Measurements from ENCODE around the gene DEDD2. TPM values are rescaled to one million over a fixed set of nuclear protein-coding genes. Genes with fewer than 3 reads are reported as not detected.
A peak's percentile ranks its signal among the peaks of the same experiment; 100 is the strongest.

The DEDD2 gene
- total and polyA plus RNA-seq, 2 donors (not counting 3 experiments of a cell fraction or from before 2014, with no cell fraction given), result 19.5 to 34.8 TPM

DNA sequence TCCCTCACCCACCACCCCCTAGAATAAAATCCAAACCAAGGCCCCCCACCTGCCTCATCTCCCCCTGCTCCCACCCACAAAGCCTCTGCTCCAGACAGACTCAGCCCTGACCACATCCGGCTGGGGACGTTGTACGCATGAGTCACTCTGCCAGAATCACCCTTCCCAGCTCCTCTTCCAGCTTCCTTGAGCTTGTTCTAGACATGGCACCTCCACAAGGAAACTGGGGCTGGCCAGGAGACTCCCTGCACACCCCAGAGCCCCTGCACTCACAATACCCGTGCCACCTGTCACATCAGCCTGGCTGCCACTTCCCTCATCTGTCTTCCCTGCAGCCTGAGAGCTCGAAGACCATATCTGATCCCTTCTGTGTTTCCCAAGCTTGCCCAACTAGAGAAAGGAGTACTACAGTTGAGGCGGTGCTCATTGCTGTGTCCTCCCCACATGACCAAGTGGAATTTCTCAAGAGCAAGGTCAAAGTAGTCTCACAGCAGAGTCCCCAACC is 9.7 kb downstream of the DEDD2 start:
- dilution Hi-C loops (cut with MboI; ENCODE audit: extremely low pct_ligation_motif_present, low sequenced_read_pairs), result no loop called here
- H4K20me1 ChIP-seq (replicated peaks; ENCODE audit: control insufficient read depth, extremely low read depth, insufficient read depth, low read length), result no peaks in the 10 kb centered on the region
- H3K4me3 ChIP-seq (replicated peaks in 1 of 3; ENCODE audit: insufficient read depth in 1 of 3, low read depth in 1 of 3, low read length in 3 of 3), result no peak overlapping the region
- DNase-seq (ENCODE audit: low read depth, low spot score) (peak; percentile 30), FAIRE-seq (peak; percentile 93)
- H3K27ac ChIP-seq (ENCODE audit: insufficient read depth, low read depth, low read length), result peak overlapping the region; percentile 52
- H3K4me1 ChIP-seq (ENCODE audit: control insufficient read depth, extremely low read depth, insufficient read depth, low read length), result peaks cover 17% of the 10 kb centered on the region
- no TSS peak for BruUV-seq (replicated peaks)
- POLR2A ChIA-PET, result interaction anchor here (0.7 kb wide), 1 partner anchor 89 kb away, joined by 5 read pairs; no protein-coding TSS in a partner anchor
- no peaks in the 10 kb centered on the region for H3K9me3 ChIP-seq (replicated peaks; ENCODE audit: control insufficient read depth, insufficient read depth, low read length)
- no peak overlapping the region for H3K9ac ChIP-seq (replicated peaks; ENCODE audit: extremely low read depth, insufficient read depth, low read length)
- TF ChIP-seq GATA2 (IDR thresholded peaks at IDR 0.05; ENCODE audit: insufficient read depth, insufficient read length, low read depth, low read length) (no peak), FOS (IDR thresholded peaks at IDR 0.05; ENCODE audit: borderline replicate concordance, insufficient read depth, low read length) (peak; percentile 78), JUN (IDR thresholded peaks at IDR 0.05; ENCODE audit: borderline replicate concordance, insufficient read depth, insufficient read length, low read depth) (peak; percentile 30), POLR2AphosphoS5 (IDR thresholded peaks at IDR 0.05; ENCODE audit: insufficient read depth, low read depth, low read length) (peak; percentile 43)
- H3K36me3 ChIP-seq (ENCODE audit: control insufficient read depth in 2 of 2, extremely low read depth in 1 of 2, insufficient read depth in 2 of 2, low read length in 2 of 2), result peaks cover under 1 to 31% of the 10 kb centered on the region in 2 experiments
- no peaks in the 10 kb centered on the region for H3K27me3 ChIP-seq (ENCODE audit: control insufficient read depth in 2 of 2, insufficient read depth in 2 of 2, low read length in 2 of 2)
- no peaks in the 10 kb centered on the region for H3K79me2 ChIP-seq (ENCODE audit: control insufficient read depth, insufficient read depth, low read length)
- H2AFZ ChIP-seq (ENCODE audit: low read depth, low read length), result no peak overlapping the region
- no peaks in the 10 kb centered on the region for H3K9me1 ChIP-seq (replicated peaks; ENCODE audit: control insufficient read depth, extremely low read depth, insufficient read depth, low read length)
- no peak overlapping the region for H3K4me2 ChIP-seq (ENCODE audit: insufficient read depth, low read length)
- intact Hi-C loops (cut with micrococcal nuclease), result no loop called here
- CTCF ChIA-PET, result interaction anchor here (0.7 to 1.0 kb wide), 2 partner anchors 9 to 31 kb away, joined by 3 read pairs; no protein-coding TSS in a partner anchor

DNA sequence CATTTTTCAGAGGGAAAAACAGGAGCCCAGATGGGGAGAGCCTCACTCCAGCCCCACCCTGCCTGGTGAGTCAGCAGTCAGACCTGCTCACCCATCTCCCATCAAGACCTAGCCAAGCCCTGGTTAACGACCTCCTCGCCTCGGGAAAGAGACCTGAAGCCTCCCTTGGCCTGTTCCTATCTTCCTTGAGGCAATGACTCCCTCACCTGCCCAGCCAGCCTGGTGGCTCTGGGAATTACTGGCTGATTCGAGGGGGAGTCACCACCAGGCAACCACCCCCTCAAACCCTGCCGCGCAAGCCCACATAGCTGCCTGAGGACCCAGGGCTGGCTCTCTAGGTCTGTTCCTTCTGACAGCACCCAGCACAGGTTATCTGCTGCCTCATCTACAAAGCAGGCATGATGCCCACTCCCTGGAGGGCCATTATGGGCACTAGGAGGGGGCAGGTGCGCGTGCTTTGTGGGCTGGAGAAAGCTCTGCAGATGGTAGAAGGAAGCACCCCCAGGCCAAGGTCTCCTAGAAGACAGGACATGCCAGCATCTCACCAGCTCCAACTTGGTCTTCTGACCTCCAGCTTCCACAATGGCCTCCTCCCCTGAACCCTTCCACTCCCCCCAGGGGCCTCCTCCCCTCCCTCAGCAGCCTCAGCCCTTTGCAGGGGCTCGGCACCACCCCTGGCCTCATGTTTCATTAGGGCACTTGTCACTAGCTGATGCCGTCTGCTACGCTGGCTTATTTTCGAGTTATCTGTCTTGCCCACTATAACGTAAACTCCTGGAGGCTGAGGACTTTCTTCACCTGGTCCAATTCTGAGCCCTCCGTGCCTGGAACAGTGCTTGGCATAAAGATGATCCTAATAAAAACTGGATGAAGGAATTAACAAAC is 10.4 kb downstream of the DEDD2 start:
- CTCF ChIA-PET, result interaction anchor here (0.7 to 1.0 kb wide), 2 partner anchors 9 to 31 kb away, joined by 3 read pairs; no protein-coding TSS in a partner anchor
- no peaks in the 10 kb centered on the region for H3K9me3 ChIP-seq (replicated peaks; ENCODE audit: control insufficient read depth, insufficient read depth, low read length)
- FAIRE-seq (no peak), DNase-seq (ENCODE audit: low read depth, low spot score) (no peak)
- no peak overlapping the region for H3K9ac ChIP-seq (replicated peaks; ENCODE audit: extremely low read depth, insufficient read depth, low read length)
- no peaks in the 10 kb centered on the region for H3K79me2 ChIP-seq (ENCODE audit: control insufficient read depth, insufficient read depth, low read length)
- BruUV-seq (replicated peaks), result no TSS peak
- H3K36me3 ChIP-seq (ENCODE audit: control insufficient read depth in 2 of 2, extremely low read depth in 1 of 2, insufficient read depth in 2 of 2, low read length in 2 of 2), result peaks cover 3 to 34% of the 10 kb centered on the region in 2 experiments
- dilution Hi-C loops (cut with MboI; ENCODE audit: extremely low pct_ligation_motif_present, low sequenced_read_pairs), result no loop called here
- no peaks in the 10 kb centered on the region for H3K9me1 ChIP-seq (replicated peaks; ENCODE audit: control insufficient read depth, extremely low read depth, insufficient read depth, low read length)
- H3K4me3 ChIP-seq (replicated peaks in 1 of 3; ENCODE audit: insufficient read depth in 1 of 3, low read depth in 1 of 3, low read length in 3 of 3), result no peak overlapping the region
- peak overlapping the region; percentile 52 for H3K27ac ChIP-seq (ENCODE audit: insufficient read depth, low read depth, low read length)
- no peaks in the 10 kb centered on the region for H4K20me1 ChIP-seq (replicated peaks; ENCODE audit: control insufficient read depth, extremely low read depth, insufficient read depth, low read length)
- no peak overlapping the region for H2AFZ ChIP-seq (ENCODE audit: low read depth, low read length)
- intact Hi-C loops (cut with micrococcal nuclease), result no loop called here
- no peaks in the 10 kb centered on the region for H3K27me3 ChIP-seq (ENCODE audit: control insufficient read depth in 2 of 2, insufficient read depth in 2 of 2, low read length in 2 of 2)
- POLR2A ChIA-PET, result interaction anchor here (0.7 kb wide), 1 partner anchor 90 kb away, joined by 5 read pairs; no protein-coding TSS in a partner anchor
- H3K4me2 ChIP-seq (ENCODE audit: insufficient read depth, low read length), result no peak overlapping the region
- TF ChIP-seq POLR2A (IDR thresholded peaks at IDR 0.05; ENCODE audit: low read depth, low read length) (no peak), JUN (IDR thresholded peaks at IDR 0.05; ENCODE audit: borderline replicate concordance, insufficient read depth, insufficient read length, low read depth) (no peak)
- peaks cover 17% of the 10 kb centered on the region for H3K4me1 ChIP-seq (ENCODE audit: control insufficient read depth, extremely low read depth, insufficient read depth, low read length)

Data from endothelial cell of umbilical vein (primary cell).